ENCODE measurements around the gene PARP8. TPM values are rescaled to one million over a fixed set of nuclear protein-coding genes. Genes with fewer than 3 reads are reported as not detected.

Gene PARP8
- total RNA-seq, 1 donor from 2014 or later: 13.6 TPM

DNA sequence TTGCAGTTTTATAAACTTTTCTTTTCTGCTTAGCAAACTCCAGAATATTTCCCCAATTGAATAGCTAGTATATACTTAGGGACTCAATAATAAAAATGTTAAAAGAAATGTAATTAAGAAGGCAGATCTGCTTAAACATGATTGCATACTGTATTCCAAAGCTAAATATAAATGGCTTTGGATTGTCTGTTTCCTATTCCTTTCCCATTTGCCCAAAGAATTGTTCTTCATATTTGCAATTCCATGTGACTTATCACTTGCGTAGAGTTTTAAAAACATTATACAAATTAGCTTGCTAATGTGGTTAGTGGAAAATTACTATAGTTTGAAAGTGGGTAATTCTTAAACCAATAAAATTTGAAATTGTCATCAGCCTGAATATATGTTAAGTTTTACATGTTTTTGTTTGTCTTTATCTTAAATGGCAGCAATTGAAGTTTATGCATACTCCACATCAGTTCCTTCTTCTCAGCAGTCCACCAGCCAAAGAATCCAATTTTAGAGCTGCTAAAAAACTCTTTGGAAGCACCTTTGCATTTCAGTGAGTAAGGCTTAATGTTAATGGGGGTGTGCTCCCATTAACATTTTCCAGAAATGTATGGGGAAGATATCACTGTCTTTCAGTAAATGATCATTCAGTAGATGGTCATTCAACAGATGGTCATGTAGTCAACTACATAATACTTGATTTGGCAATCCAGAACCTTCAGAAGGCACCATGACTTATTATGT lies 161.2 kb downstream of the PARP8 start:
- TF ChIP-seq, protein P1, sequence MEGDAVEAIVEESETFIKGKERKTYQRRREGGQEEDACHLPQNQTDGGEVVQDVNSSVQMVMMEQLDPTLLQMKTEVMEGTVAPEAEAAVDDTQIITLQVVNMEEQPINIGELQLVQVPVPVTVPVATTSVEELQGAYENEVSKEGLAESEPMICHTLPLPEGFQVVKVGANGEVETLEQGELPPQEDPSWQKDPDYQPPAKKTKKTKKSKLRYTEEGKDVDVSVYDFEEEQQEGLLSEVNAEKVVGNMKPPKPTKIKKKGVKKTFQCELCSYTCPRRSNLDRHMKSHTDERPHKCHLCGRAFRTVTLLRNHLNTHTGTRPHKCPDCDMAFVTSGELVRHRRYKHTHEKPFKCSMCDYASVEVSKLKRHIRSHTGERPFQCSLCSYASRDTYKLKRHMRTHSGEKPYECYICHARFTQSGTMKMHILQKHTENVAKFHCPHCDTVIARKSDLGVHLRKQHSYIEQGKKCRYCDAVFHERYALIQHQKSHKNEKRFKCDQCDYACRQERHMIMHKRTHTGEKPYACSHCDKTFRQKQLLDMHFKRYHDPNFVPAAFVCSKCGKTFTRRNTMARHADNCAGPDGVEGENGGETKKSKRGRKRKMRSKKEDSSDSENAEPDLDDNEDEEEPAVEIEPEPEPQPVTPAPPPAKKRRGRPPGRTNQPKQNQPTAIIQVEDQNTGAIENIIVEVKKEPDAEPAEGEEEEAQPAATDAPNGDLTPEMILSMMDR (IDR thresholded peaks at IDR 0.05; ENCODE audit: unreplicated experiment): no peak
- no peak for DNase-seq (ENCODE audit: low spot score)
- Mint-ChIP-seq H3K4me3 (ENCODE audit: unreplicated experiment) (no peak overlapping the region), H3K36me3 (ENCODE audit: low read depth, unreplicated experiment) (no peaks in the 10 kb centered on the region), H3K4me1 (ENCODE audit: unreplicated experiment) (no peaks in the 10 kb centered on the region), H3K9me3 (ENCODE audit: unreplicated experiment) (no peaks in the 10 kb centered on the region), H3K27me3 (ENCODE audit: unreplicated experiment) (no peaks in the 10 kb centered on the region), H3K27ac (ENCODE audit: unreplicated experiment) (no peak overlapping the region)

- Mint-ChIP-seq H3K27me3 (ENCODE audit: unreplicated experiment) (no peaks in the 10 kb centered on the region), H3K9me3 (ENCODE audit: unreplicated experiment) (no peaks in the 10 kb centered on the region), H3K4me3 (ENCODE audit: unreplicated experiment) (no peak overlapping the region), H3K36me3 (ENCODE audit: low read depth, unreplicated experiment) (no peaks in the 10 kb centered on the region), H3K4me1 (ENCODE audit: unreplicated experiment) (no peaks in the 10 kb centered on the region), H3K27ac (ENCODE audit: unreplicated experiment) (no peak overlapping the region)
- TF ChIP-seq, protein P1 (IDR thresholded peaks at IDR 0.05; ENCODE audit: unreplicated experiment): no peak
- DNase-seq (ENCODE audit: low spot score): no peak
Observed at GRCh38 chr5:50829023-50829422, 162.6 kb downstream of the PARP8 start.

DNA sequence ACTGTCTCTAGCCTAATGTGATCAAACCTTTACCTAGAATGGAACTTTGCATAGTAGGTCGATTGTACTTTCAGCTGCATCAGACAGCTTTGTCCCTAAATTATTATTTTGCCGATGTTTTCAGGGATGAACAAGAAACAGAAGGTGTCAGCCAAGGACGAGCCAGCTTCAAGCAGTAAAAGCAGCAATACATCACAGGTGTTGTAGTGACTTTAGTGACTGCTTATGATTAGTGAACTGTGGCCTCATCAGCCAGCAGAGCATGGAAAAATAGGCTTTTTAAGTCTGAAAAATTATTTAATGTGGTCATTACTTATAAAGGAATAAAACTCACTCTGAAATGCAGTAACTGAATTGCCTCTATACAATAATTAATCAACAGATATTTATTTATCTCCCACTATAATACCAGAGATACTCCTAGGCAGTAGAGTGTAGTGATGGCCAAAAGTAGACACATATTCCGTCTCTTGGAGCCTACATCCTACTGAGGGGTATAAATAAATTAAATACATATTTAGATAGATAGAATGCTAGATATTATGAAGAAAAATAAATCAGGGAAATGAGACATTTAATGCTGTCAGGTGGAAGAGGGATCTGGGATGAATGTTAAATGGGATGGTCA lies 166.3 kb downstream of the PARP8 start:
- no peak for DNase-seq (ENCODE audit: low spot score)
- H3K36me3 Mint-ChIP-seq (ENCODE audit: low read depth, unreplicated experiment): no peaks in the 10 kb centered on the region

GRCh38 chr5:50836356-50836755 lies 169.9 kb downstream of the PARP8 start:
- Mint-ChIP-seq H3K4me1 (ENCODE audit: unreplicated experiment) (no peaks in the 10 kb centered on the region), H3K36me3 (ENCODE audit: low read depth, unreplicated experiment) (no peaks in the 10 kb centered on the region), H3K9me3 (ENCODE audit: unreplicated experiment) (no peaks in the 10 kb centered on the region), H3K4me3 (ENCODE audit: unreplicated experiment) (no peak overlapping the region), H3K27ac (ENCODE audit: unreplicated experiment) (no peak overlapping the region), H3K27me3 (ENCODE audit: unreplicated experiment) (no peaks in the 10 kb centered on the region)
- DNase-seq (ENCODE audit: low spot score): no peak
- TF ChIP-seq, protein P1 (IDR thresholded peaks at IDR 0.05; ENCODE audit: unreplicated experiment): no peak

More for the DNA sequence above, 166.3 kb downstream of the PARP8 start:
- TF ChIP-seq, protein P1 (IDR thresholded peaks at IDR 0.05; ENCODE audit: unreplicated experiment): no peak
- no peak overlapping the region for H3K27ac Mint-ChIP-seq (ENCODE audit: unreplicated experiment)
- H3K27me3 Mint-ChIP-seq (ENCODE audit: unreplicated experiment): no peaks in the 10 kb centered on the region
- H3K4me3 Mint-ChIP-seq (ENCODE audit: unreplicated experiment): no peak overlapping the region
- no peaks in the 10 kb centered on the region for H3K9me3 Mint-ChIP-seq (ENCODE audit: unreplicated experiment)
- H3K4me1 Mint-ChIP-seq (ENCODE audit: unreplicated experiment): no peaks in the 10 kb centered on the region

GRCh38 chr5:50839472-50839871 lies 173.0 kb downstream of the PARP8 start:
- TF ChIP-seq, protein P1 (IDR thresholded peaks at IDR 0.05; ENCODE audit: unreplicated experiment): no peak
- no peak overlapping the region for H3K4me3 Mint-ChIP-seq (ENCODE audit: unreplicated experiment)
- H3K4me1 Mint-ChIP-seq (ENCODE audit: unreplicated experiment): no peaks in the 10 kb centered on the region
- DNase-seq (ENCODE audit: low spot score): no peak
- H3K9me3 Mint-ChIP-seq (ENCODE audit: unreplicated experiment): no peaks in the 10 kb centered on the region
- H3K36me3 Mint-ChIP-seq (ENCODE audit: low read depth, unreplicated experiment): no peaks in the 10 kb centered on the region
- H3K27me3 Mint-ChIP-seq (ENCODE audit: unreplicated experiment): no peaks in the 10 kb centered on the region
- no peak overlapping the region for H3K27ac Mint-ChIP-seq (ENCODE audit: unreplicated experiment)
